ENCODE data around the gene PROC.

The PROC gene

GRCh38 chr2:127464470-127465257, 46.4 kb downstream of the PROC start:
- DNase-seq = no peak

GRCh38 chr2:127465258-127465657, 47.0 kb downstream of the PROC start:
- DNase-seq = no peak

- DNase-seq = no peak
Measured at GRCh38 chr2:127469051-127469450, 50.8 kb downstream of the PROC start.

GRCh38 chr2:127469974-127470373, 51.7 kb downstream of the PROC start:
- DNase-seq = no peak

- DNase-seq = no peak
Measured at GRCh38 chr2:127471286-127471988, 53.2 kb downstream of the PROC start.

- no peak for DNase-seq
Measured at GRCh38 chr2:127472268-127472667, 54.0 kb downstream of the PROC start.

- DNase-seq = no peak
Measured at GRCh38 chr2:127475788-127476187, 57.6 kb downstream of the PROC start.
